Measurements from ENCODE around the gene PCNX3. TPM values are rescaled to one million over a fixed set of nuclear protein-coding genes. Genes with fewer than 3 reads are reported as not detected.

PCNX3 gene
- total and polyA plus RNA-seq, 2 of the 4 experiments (the other 2 are of a cell fraction) = 5.6 to 33.2 TPM

GRCh38 chr11:65607614-65608426, 7.8 kb upstream of the PCNX3 start:
- H3K56ac ChIP-seq (ENCODE audit: extremely low read depth, insufficient read depth, low read length) = no peak overlapping the region
- DNase-seq (no peak), ATAC-seq (ENCODE audit: low read depth) (no peak)
- no peak overlapping the region for H3K9ac ChIP-seq (ENCODE audit: low read depth, low read length)
- dilution Hi-C loops (cut with HindIII; ENCODE audit: low sequenced_read_pairs, unreplicated experiment) = no loop called here
- H3K27me3 ChIP-seq (ENCODE audit: control insufficient read depth, insufficient read depth, low read length) = no peaks in the 10 kb centered on the region
- H2BK5ac ChIP-seq (ENCODE audit: low read depth, low read length, poor library complexity, severe bottlenecking) = no peak overlapping the region
- H3K4me2 ChIP-seq (ENCODE audit: low read depth, low read length) = peak overlapping the region; percentile 74
- H3K4ac ChIP-seq (ENCODE audit: low read depth, low read length) = no peak overlapping the region
- H3K9me1 ChIP-seq (ENCODE audit: insufficient read depth, low read length) = 0 out of 2 replicates have a peak, but pooled peaks cover 9% of the 10 kb centered on the region
- POLR2A ChIA-PET (ENCODE audit: unreplicated experiment) = interaction anchor here (0.5 to 0.6 kb wide), 2 partner anchors 107 to 290 kb away, joined by 3 to 10 read pairs; no protein-coding TSS in a partner anchor
- in situ Hi-C loops (cut with MboI; ENCODE audit: low sequenced_read_pairs) = no loop called here
- no peak overlapping the region for H3K18ac ChIP-seq (ENCODE audit: low read depth, low read length)
- H3K14ac ChIP-seq (replicated peaks; ENCODE audit: low read depth, low read length) = no peak overlapping the region
- H2BK20ac ChIP-seq (ENCODE audit: low read depth, low read length) = no peak overlapping the region
- H4K8ac ChIP-seq (ENCODE audit: low read depth in 2 of 2, low read length in 2 of 2) = no peak overlapping the region
- no peak overlapping the region for H3K23ac ChIP-seq (ENCODE audit: low read depth, low read length)
- intact Hi-C loops (cut with micrococcal nuclease) = loop anchor here (5.0 kb wide), 1 partner anchor 36 kb away; the partner anchor contains the start of genes FAM89B and ZNRD2
- peak overlapping the region; percentile 61 for H2AFZ ChIP-seq (replicated peaks; ENCODE audit: low read length, poor library complexity)
- H3K27ac ChIP-seq (ENCODE audit: insufficient read depth, low read length) = no peak overlapping the region
- H3K4me1 ChIP-seq (ENCODE audit: control insufficient read depth, insufficient read depth, low read length) = peaks cover 16% of the 10 kb centered on the region
- H2BK15ac ChIP-seq (ENCODE audit: low read depth, low read length) = no peak overlapping the region
- H4K20me1 ChIP-seq (ENCODE audit: insufficient read depth, low read length) = peaks cover 41% of the 10 kb centered on the region
- no peak overlapping the region for H4K5ac ChIP-seq (ENCODE audit: low read depth, low read length)
- no peak overlapping the region for H4K91ac ChIP-seq (ENCODE audit: insufficient read depth, low read depth, low read length)
- H3K9me3 ChIP-seq (ENCODE audit: control insufficient read depth, insufficient read depth, low read length) = no peaks in the 10 kb centered on the region
- no peak overlapping the region for H3K4me3 ChIP-seq (ENCODE audit: insufficient read depth, low read depth, low read length)
- peak overlapping the region; percentile 73 for H2AK9ac ChIP-seq (replicated peaks; ENCODE audit: low read depth, low read length, poor library complexity)
- CTCF ChIA-PET = interaction anchor here (1.0 kb wide), 1 partner anchor 14 kb away, joined by 3 read pairs; no protein-coding TSS in a partner anchor
- H3K36me3 ChIP-seq (ENCODE audit: control insufficient read depth, insufficient read depth, low read length) = peaks cover 41% of the 10 kb centered on the region
- WGBS, 2 experiments (ENCODE audit: extremely low coverage in 2 of 2, insufficient read length in 1 of 2) = 77% methylated on average over 10 of the region's 37 CpGs; no CpG with 5 or more reads in 1 of the 2 experiments
- H3K79me1 ChIP-seq (ENCODE audit: low read depth in 1 of 2, low read length in 2 of 2) = peaks cover 13 to 66% of the 10 kb centered on the region in 2 experiments
- BruUV-seq (replicated peaks) = no TSS peak
- no peak overlapping the region for H2BK120ac ChIP-seq (ENCODE audit: low read depth, low read length)
- no peak overlapping the region for H2AK5ac ChIP-seq (ENCODE audit: low read depth, low read length)
- TF ChIP-seq MXI1 (IDR thresholded peaks at IDR 0.05; ENCODE audit: borderline replicate concordance, low read depth, low read length) (no peak), NFE2L2 (IDR thresholded peaks at IDR 0.05; ENCODE audit: low read depth, low read length) (no peak), BHLHE40 (IDR thresholded peaks at IDR 0.05; ENCODE audit: low read depth, low read length) (no peak), CHD1 (IDR thresholded peaks at IDR 0.05; ENCODE audit: low read depth, low read length) (no peak), POLR2A (IDR thresholded peaks at IDR 0.05; ENCODE audit: low read depth, low read length) (no peak), MAZ (IDR thresholded peaks at IDR 0.05; ENCODE audit: borderline replicate concordance, low read depth, low read length) (no peak), MAFK (IDR thresholded peaks at IDR 0.05; ENCODE audit: low read depth, low read length) (no peak), FOS (IDR thresholded peaks at IDR 0.05; ENCODE audit: low read depth, low read length) (no peak), USF2 (IDR thresholded peaks at IDR 0.05; ENCODE audit: low read depth, low read length) (no peak), RCOR1 (IDR thresholded peaks at IDR 0.05; ENCODE audit: insufficient replicate concordance, low read length) (no peak), RAD21 (IDR thresholded peaks at IDR 0.05; ENCODE audit: low read length) (no peak), CTCF (conservative IDR thresholded peaks at IDR 0.05; ENCODE audit: low read depth, low read length) (no peak), ELK1 (IDR thresholded peaks at IDR 0.05; ENCODE audit: borderline replicate concordance, low read depth, low read length) (no peak), RFX5 (IDR thresholded peaks at IDR 0.05; ENCODE audit: low read depth, low read length) (no peak), CEBPB (IDR thresholded peaks at IDR 0.05; ENCODE audit: low read depth, low read length) (no peak)
